Measurements from ENCODE around the gene DMTF1.

The DMTF1 gene

GRCh38 chr7:87129332-87129731, 22.9 kb upstream of the DMTF1 start:
- Histone ChIP-seq H3K27ac (no peak overlapping the region), H3K4me3 (no peak overlapping the region)
- TF ChIP-seq, protein P1, sequence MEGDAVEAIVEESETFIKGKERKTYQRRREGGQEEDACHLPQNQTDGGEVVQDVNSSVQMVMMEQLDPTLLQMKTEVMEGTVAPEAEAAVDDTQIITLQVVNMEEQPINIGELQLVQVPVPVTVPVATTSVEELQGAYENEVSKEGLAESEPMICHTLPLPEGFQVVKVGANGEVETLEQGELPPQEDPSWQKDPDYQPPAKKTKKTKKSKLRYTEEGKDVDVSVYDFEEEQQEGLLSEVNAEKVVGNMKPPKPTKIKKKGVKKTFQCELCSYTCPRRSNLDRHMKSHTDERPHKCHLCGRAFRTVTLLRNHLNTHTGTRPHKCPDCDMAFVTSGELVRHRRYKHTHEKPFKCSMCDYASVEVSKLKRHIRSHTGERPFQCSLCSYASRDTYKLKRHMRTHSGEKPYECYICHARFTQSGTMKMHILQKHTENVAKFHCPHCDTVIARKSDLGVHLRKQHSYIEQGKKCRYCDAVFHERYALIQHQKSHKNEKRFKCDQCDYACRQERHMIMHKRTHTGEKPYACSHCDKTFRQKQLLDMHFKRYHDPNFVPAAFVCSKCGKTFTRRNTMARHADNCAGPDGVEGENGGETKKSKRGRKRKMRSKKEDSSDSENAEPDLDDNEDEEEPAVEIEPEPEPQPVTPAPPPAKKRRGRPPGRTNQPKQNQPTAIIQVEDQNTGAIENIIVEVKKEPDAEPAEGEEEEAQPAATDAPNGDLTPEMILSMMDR (IDR thresholded peaks at IDR 0.05): no peak
- DNase-seq (ENCODE audit: low spot score): no peak

GRCh38 chr7:87129848-87130247, 22.4 kb upstream of the DMTF1 start:
- TF ChIP-seq, protein P1 (IDR thresholded peaks at IDR 0.05): no peak
- no peak overlapping the region for H3K4me3 ChIP-seq
- H3K27ac ChIP-seq: no peak overlapping the region
- DNase-seq (ENCODE audit: low spot score): no peak

DNA sequence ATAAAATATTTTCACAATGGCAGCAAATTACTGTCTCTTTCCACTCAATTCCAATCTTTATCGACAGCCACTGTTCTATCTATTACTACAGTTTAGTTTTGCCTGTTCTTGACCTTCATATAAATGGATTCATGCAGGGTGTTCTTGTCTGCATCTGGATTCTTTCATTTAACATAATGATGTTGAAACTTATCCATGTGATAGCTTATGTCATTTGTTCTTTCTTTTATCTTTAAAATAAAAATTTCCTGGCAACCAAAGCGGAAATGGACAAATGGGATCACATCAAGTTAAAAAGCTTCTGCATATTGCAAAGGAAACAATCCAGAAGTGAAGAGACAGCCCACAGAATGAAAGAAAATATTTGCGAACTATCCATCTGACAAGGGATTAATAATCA, 20.5 kb upstream of the DMTF1 start:
- no peak overlapping the region for H3K4me3 ChIP-seq
- no peak for DNase-seq (ENCODE audit: low spot score)
- TF ChIP-seq, protein P1 (IDR thresholded peaks at IDR 0.05): no peak
- no peak overlapping the region for H3K27ac ChIP-seq

DNA sequence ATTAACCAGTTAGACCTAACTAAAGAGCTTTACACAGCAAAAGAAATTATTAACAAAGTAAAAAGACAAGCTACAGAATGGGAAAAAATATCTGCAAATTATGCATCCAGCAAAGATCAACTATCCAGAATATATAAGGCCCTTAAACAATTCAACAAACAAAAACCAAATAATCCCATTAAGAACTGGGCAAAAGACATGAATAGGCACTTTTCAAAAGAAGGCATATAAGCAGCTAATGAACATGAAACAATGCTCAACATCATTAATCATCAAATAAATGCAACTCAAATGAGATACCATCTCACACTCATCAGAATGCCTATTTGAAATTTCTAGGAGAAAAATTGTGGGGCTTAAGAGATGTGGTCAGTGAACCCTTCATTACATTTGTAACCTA, 15.0 kb upstream of the DMTF1 start:
- no peak overlapping the region for H3K4me3 ChIP-seq
- TF ChIP-seq, protein P1 (IDR thresholded peaks at IDR 0.05): no peak
- no peak for DNase-seq (ENCODE audit: low spot score)
- no peak overlapping the region for H3K27ac ChIP-seq

GRCh38 chr7:87139514-87139913, 12.7 kb upstream of the DMTF1 start:
- H3K4me3 ChIP-seq: no peak overlapping the region
- DNase-seq (ENCODE audit: low spot score): no peak
- H3K27ac ChIP-seq: no peak overlapping the region
- TF ChIP-seq, protein P1 (IDR thresholded peaks at IDR 0.05): no peak

DNA sequence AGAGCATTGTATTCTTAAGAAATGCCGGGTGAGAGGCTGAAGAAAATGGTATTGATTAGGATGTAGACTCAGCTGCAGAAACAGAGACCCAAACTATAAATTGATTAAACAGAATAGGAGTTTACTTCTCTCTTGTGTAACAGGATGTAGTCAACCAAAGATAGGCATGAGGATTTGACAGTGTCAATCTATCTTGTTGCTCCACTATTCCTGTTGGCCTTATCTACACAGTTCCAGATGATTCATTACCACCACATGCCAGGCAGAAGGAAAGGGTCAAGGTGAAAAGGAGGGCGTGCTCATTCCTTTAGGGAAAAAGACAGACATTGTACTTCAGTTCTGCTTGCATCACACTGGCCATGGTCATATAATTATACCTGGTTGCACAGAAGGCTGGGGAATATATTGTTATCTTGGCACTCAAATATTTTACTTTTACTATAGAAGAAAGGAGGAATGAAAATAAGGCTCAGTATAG, 11.9 kb upstream of the DMTF1 start:
- TF ChIP-seq, protein P1 (IDR thresholded peaks at IDR 0.05): no peak
- no peak for DNase-seq (ENCODE audit: low spot score)
- H3K4me3 ChIP-seq: no peak overlapping the region
- no peak overlapping the region for H3K27ac ChIP-seq

- Histone ChIP-seq H3K4me3 (no peak overlapping the region), H3K27ac (no peak overlapping the region)
- no peak for DNase-seq (ENCODE audit: low spot score)
- TF ChIP-seq, protein P1 (IDR thresholded peaks at IDR 0.05): no peak
Observed at GRCh38 chr7:87144173-87144657, 8.0 kb upstream of the DMTF1 start.

All from coronary artery (tissue), 2 donors.